GM18505 (cell line): ENCODE measurements around the gene SERPINI2.
"Not testable (repeated sequence)": the region's sequence is repeated elsewhere in the genome, so short reads cannot be mapped to it uniquely, and the experiment has no call there.

ENCODE experiments used
- ATAC-seq: cut with Tn5 transposase; IDR thresholded peaks from one replicate; pipeline ENCODE4 v1.9.1; 2021; ENCODE audit not compliant: unreplicated experiment
- POLR2A ChIP-seq: IDR thresholded peaks from 4 replicates; pipeline ENCODE4 v1.6.1; 2011; ENCODE audit warnings: borderline replicate concordance; ENCODE audit not compliant: insufficient read depth, insufficient read length; ENCODE audit errors: extremely low read depth

SERPINI2 gene

GRCh38 chr3:167480748-167481147, 6.9 kb upstream of the SERPINI2 start:
- no peak for ATAC-seq
- no peak for TF ChIP-seq POLR2A

GRCh38 chr3:167469381-167469780, 4.5 kb downstream of the SERPINI2 start:
- TF ChIP-seq POLR2A, result no peak
- no peak for ATAC-seq

GRCh38 chr3:167467848-167468611, 5.8 kb downstream of the SERPINI2 start:
- ATAC-seq, result no peak
- TF ChIP-seq POLR2A, result no peak

GRCh38 chr3:167466966-167467365, 6.9 kb downstream of the SERPINI2 start:
- no peak for TF ChIP-seq POLR2A
- ATAC-seq, result no peak

GRCh38 chr3:167456157-167456799, 17.6 kb downstream of the SERPINI2 start:
- no peak for ATAC-seq
- TF ChIP-seq POLR2A, result no peak

GRCh38 chr3:167453815-167454214, 20.0 kb downstream of the SERPINI2 start:
- TF ChIP-seq POLR2A, result no peak
- ATAC-seq, result no peak

GRCh38 chr3:167451282-167451681, 22.6 kb downstream of the SERPINI2 start:
- no peak for ATAC-seq
- TF ChIP-seq POLR2A, result no peak

- no peak for ATAC-seq
- no peak for TF ChIP-seq POLR2A
These were observed 23.2 kb downstream of the SERPINI2 start for GRCh38 chr3:167450675-167451074.

- no peak for TF ChIP-seq POLR2A
- no peak for ATAC-seq
These were observed 23.6 kb downstream of the SERPINI2 start for GRCh38 chr3:167450195-167450594.

- ATAC-seq, result no peak
- TF ChIP-seq POLR2A, result no peak
These were observed 28.4 kb downstream of the SERPINI2 start for GRCh38 chr3:167445491-167445890.

- ATAC-seq, result no peak
- TF ChIP-seq POLR2A, result no peak
These were observed 32.6 kb downstream of the SERPINI2 start for GRCh38 chr3:167441256-167441655.

GRCh38 chr3:167437428-167438139, 36.3 kb downstream of the SERPINI2 start:
- no peak for ATAC-seq
- no peak for TF ChIP-seq POLR2A

GRCh38 chr3:167426962-167427361, 46.9 kb downstream of the SERPINI2 start:
- not testable (repeated sequence) for ATAC-seq

GRCh38 chr3:167422396-167422795, 51.4 kb downstream of the SERPINI2 start:
- not testable (repeated sequence) for ATAC-seq
